Endothelial cell (in vitro differentiated cells): ENCODE results near the gene MSRB3. TPM values are rescaled to one million over a fixed set of nuclear protein-coding genes. Genes with fewer than 3 reads are reported as not detected.

Source experiments
- DNase-seq: peaks from one replicate; pipeline ENCODE4 v3.0.0; 2021; ENCODE audit warnings: low spot score
- H3K27ac Mint-ChIP-seq: one replicate; pipeline ENCODE4 v1.8.0; 2021; ENCODE audit warnings: mixed read lengths, inconsistent platforms; ENCODE audit not compliant: unreplicated experiment
- H3K27me3 Mint-ChIP-seq: one replicate; pipeline ENCODE4 v1.8.0; 2021; ENCODE audit warnings: mild to moderate bottlenecking, moderate library complexity, mixed read lengths, inconsistent platforms; ENCODE audit not compliant: unreplicated experiment
- H3K36me3 Mint-ChIP-seq: one replicate; pipeline ENCODE4 v1.8.0; 2021; ENCODE audit warnings: mild to moderate bottlenecking, low read depth, mixed read lengths, inconsistent platforms; ENCODE audit not compliant: unreplicated experiment
- H3K4me1 Mint-ChIP-seq: one replicate; pipeline ENCODE4 v1.8.0; 2021; ENCODE audit warnings: mild to moderate bottlenecking, mixed read lengths, inconsistent platforms; ENCODE audit not compliant: unreplicated experiment
- H3K4me3 Mint-ChIP-seq: one replicate; pipeline ENCODE4 v1.8.0; 2021; ENCODE audit warnings: mild to moderate bottlenecking, mixed read lengths, inconsistent platforms; ENCODE audit not compliant: unreplicated experiment
- H3K9me3 Mint-ChIP-seq: one replicate; pipeline ENCODE4 v1.8.0; 2021; ENCODE audit warnings: mixed read lengths, inconsistent platforms; ENCODE audit not compliant: unreplicated experiment
- total RNA-seq: library from RNA; stranded (reverse); fragmentation: NEBNext Ultra II Directional; extraction: Animal tissue kit (Norgen Biotek cat#: 25700); gene quantifications from one replicate; pipeline ENCODE4 v1.2.1, GENCODE V29; 2021; ENCODE audit not compliant: unreplicated experiment
- TF ChIP-seq, protein P1 (sequence below): fragments of 200-600 bp; sonication (generic); IDR thresholded peaks from one replicate; pipeline ENCODE4 v1.5.0; 2021; ENCODE audit warnings: antibody characterized with exemption; ENCODE audit not compliant: unreplicated experiment

MSRB3 gene
- total RNA-seq, 1 donor from 2014 or later: 19.9 TPM

DNA sequence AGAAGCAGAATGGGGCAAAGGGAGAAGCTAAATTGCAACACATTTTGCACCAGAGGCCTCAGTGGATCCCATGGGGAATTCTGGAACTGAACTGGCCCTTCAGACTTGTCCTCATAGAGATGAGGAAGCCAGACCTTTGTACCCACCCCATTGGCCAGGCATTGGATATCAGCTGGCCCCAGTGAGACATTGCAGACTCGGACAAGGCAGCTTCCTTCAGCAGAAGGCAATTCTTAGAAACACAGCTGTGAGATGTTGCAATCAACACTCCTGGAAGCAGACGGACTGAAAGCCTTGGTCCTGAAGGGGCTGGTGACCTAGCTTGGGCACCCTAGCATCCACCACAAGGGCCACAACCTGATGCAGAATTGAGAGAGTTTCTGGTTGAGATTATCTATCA lies 218.1 kb downstream of the MSRB3 start:
- no peak for DNase-seq
- peaks cover 22% of the 10 kb centered on the region for H3K4me1 Mint-ChIP-seq

DNA sequence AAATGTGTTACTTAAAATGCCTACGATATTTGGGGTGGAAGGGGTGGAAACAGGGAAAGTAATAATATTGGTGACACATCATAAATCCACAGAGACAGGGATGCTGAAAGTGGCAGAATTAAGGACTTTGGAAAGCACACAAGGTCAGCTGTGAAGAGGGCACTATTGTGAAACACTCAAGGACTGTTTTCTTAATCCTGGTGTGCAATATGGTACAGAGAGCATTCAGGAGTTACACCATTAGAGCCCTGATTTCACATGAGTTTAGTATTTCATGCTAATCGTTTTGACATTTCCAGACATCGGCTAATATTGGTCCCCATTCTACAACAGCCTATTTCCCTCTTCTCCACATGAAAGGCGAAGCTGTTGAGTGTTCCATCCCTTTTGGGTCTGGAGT lies 219.2 kb downstream of the MSRB3 start:
- no peak overlapping the region for H3K4me3 Mint-ChIP-seq
- H3K36me3 Mint-ChIP-seq: no peaks in the 10 kb centered on the region
- DNase-seq: no peak
- H3K27ac Mint-ChIP-seq: no peak overlapping the region
- H3K9me3 Mint-ChIP-seq: no peaks in the 10 kb centered on the region
- peaks cover 2% of the 10 kb centered on the region for H3K27me3 Mint-ChIP-seq
- H3K4me1 Mint-ChIP-seq: peaks cover 22% of the 10 kb centered on the region
- TF ChIP-seq, protein P1, sequence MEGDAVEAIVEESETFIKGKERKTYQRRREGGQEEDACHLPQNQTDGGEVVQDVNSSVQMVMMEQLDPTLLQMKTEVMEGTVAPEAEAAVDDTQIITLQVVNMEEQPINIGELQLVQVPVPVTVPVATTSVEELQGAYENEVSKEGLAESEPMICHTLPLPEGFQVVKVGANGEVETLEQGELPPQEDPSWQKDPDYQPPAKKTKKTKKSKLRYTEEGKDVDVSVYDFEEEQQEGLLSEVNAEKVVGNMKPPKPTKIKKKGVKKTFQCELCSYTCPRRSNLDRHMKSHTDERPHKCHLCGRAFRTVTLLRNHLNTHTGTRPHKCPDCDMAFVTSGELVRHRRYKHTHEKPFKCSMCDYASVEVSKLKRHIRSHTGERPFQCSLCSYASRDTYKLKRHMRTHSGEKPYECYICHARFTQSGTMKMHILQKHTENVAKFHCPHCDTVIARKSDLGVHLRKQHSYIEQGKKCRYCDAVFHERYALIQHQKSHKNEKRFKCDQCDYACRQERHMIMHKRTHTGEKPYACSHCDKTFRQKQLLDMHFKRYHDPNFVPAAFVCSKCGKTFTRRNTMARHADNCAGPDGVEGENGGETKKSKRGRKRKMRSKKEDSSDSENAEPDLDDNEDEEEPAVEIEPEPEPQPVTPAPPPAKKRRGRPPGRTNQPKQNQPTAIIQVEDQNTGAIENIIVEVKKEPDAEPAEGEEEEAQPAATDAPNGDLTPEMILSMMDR: no peak

More for the DNA sequence above, 218.1 kb downstream of the MSRB3 start:
- Mint-ChIP-seq H3K36me3 (no peaks in the 10 kb centered on the region), H3K9me3 (no peaks in the 10 kb centered on the region), H3K27me3 (peaks cover 2% of the 10 kb centered on the region), H3K27ac (no peak overlapping the region), H3K4me3 (no peak overlapping the region)
- TF ChIP-seq, protein P1: no peak

DNA sequence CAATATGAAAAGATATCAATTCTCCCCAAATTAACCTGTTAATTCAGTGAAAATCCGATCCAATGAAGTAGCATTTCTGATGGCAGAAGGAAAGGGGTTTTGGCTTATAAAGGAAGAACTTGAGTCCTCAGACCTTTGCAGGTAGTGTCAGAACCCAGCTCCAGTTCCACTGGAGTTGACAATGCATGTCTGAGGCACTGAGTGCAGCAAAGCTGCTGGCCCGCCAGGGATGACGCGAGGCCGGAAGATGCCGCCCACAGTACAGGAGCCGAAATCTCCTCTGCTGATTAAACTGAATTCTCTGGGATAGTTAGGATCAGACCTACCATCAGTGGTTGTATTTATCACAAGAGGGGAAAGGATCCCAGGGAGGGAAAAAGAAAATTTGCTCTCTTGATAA lies 220.7 kb downstream of the MSRB3 start:
- H3K36me3 Mint-ChIP-seq: no peaks in the 10 kb centered on the region
- no peak overlapping the region for H3K27ac Mint-ChIP-seq
- peaks cover 2% of the 10 kb centered on the region for H3K27me3 Mint-ChIP-seq
- no peaks in the 10 kb centered on the region for H3K9me3 Mint-ChIP-seq
- TF ChIP-seq, protein P1: no peak
- H3K4me1 Mint-ChIP-seq: peaks cover 19% of the 10 kb centered on the region
- H3K4me3 Mint-ChIP-seq: no peak overlapping the region
- no peak for DNase-seq

DNA sequence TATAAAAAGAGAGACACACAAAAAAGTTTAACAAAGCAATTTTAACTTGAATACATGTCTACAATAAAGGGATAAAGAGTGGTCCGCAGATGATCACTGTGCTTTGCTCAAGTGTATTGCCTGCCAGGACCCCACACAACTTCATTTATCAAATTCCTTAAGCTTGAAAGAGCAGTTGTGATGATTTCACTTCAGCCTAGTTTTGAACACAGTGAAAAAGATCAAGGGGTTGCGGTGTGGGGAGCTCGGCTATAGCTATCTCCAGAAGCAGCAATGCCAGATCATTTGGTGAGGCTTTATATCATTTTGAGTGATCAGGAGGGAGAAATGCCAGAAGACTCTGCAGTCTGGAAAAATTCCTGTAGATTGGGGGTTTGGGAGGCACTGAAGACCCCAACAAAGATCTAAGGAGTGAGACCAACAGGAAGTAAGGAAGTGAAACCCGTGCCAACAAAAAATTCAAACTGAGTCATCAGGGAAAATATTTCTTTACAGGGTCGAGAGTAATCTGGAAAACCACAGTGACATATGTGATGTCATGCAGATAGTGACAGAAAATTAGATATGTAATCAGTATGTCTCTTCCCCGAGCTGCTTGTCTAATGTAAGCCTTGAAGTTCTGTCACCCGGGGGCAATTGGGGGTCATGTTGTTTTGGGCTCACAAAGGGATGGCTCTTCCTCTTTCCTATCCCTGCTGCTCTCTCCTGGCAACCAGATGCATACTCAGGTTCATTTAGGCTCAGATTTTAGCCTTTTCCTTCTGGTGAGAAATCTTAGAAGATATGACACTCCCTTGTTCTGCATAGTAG lies 221.8 kb downstream of the MSRB3 start:
- no peaks in the 10 kb centered on the region for H3K9me3 Mint-ChIP-seq
- DNase-seq: no peak
- peaks cover 12% of the 10 kb centered on the region for H3K4me1 Mint-ChIP-seq
- no peaks in the 10 kb centered on the region for H3K36me3 Mint-ChIP-seq
- TF ChIP-seq, protein P1: no peak
- H3K4me3 Mint-ChIP-seq: no peak overlapping the region
- no peak overlapping the region for H3K27ac Mint-ChIP-seq
- H3K27me3 Mint-ChIP-seq: peaks cover 2% of the 10 kb centered on the region

DNA sequence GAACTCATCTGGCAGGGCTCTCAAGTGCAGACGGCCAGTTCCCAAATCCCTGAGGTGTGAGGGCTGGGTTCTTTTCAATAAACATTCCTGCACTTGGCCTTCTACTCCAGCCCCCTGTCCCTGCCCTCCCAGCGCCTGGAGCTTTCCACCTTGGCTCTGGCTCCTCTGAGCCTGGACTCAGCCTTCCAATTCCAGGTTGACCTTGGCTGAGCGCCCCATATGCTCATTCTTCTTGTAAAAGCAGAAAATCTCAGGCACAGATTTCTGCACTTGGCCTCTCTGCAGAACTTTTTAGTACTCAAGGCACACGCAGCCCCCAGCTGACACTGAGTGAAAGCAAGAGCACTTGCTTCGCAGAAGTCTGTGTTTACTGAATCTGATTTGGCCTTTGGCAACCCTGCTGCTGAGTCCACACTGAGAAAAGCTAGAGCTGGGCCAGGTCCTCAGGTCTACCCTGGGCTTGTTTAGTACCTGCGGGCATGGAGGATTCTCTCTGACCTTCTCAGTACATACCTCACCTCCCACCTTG lies 222.7 kb downstream of the MSRB3 start:
- Mint-ChIP-seq H3K36me3 (no peaks in the 10 kb centered on the region), H3K4me3 (no peak overlapping the region), H3K9me3 (no peaks in the 10 kb centered on the region), H3K4me1 (peaks cover 12% of the 10 kb centered on the region), H3K27me3 (peaks cover 2% of the 10 kb centered on the region), H3K27ac (no peak overlapping the region)
- no peak for DNase-seq
- TF ChIP-seq, protein P1: no peak
